ENCODE results near the gene ATP5F1D.
"Not testable (repeated sequence)": the region's sequence is repeated elsewhere in the genome, so short reads cannot be mapped to it uniquely, and the experiment has no call there.

ATP5F1D gene

DNA sequence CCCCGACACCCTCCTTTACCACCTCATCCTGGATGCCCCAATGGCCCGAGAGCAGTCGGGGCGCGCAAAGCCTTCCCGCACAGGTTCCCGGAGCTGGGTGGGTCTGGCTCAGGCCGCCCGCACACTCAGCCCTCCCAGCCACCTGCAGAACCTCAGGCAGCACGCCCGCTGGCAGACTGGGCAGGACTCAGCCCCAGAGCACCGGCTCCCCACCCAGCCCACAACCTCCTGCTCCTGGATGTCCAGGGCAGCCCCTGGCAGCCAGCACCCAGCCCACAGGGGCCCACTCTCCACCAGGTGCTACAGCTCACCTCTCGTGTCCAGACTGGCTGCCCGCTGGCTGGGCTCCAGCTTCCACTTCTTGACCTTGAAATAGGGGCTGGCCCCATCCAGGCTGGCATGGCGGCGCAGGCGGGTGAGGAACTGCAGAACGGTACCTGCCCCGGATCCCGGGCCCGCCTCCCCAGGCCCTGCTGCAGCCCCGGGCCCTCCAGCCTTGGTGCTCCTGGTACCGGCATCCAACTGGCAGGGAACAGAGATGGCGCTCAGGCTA, 8.4 kb upstream of the ATP5F1D start:
- DNase-seq = no peak

DNA sequence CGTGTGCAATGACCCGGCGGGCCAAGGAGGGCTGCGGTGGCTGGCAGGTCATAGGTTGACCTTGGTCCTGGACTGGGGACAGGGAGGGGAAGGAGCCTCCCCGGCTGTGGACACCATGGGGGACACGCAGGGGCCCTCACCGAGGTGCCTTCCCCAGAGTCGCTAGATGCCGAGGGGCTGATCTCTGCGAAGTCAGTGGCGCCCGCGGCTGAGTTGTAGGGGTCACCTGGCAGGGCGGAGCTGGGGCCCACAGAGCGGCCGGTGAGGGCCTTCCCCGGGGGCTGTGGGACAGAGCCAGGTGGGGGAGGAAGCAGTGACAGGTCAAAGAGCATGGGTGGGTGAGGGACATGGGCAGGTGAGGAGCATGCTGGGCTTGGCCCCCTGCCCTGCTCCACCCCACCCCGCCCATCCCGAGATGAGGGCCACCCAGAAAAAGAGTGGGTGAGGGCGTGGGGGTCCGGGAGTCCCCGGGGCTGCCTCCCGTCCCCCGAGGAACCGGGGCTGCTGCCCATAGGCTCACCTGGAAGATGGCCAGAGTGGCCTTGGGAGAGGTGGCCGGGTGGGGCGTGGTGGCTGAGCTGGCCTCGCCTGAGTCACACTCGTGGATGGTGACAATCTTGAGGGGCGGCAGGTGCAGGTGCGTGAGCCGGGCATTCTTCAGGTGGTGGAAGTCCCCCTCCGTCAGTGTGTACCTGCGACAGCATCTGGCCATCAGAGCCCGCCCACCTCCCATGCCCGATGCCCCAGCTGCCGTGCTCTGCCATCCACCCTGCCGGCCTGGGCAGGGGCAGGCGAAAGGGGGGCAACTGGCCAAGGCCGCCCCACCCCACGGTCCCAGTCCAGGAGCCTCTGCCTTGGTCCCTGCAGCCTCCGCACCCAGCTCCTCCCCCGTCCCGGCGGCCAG, 7.2 kb upstream of the ATP5F1D start:
- DNase-seq = no peak

DNA sequence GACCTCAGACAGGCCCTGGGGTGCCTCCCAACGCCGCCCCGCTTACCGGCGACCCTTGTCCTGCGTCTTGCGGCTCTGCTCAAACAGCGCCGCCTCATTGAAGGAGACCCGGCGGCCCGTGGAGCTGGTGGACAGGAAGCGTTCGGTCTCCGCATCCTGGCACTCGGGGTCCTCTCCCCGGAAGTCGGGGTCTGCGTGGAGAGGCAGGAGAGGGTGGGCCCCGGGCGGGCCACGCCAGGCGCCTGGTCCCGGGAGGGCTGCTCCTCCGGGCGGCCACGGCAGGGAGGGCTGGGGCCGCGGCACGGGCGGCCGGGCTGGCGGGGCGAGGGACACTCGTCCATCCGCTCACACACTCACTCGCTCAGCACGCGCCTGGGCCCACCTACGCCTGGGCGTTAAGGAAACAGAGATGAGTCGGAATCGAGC, 6.6 kb upstream of the ATP5F1D start:
- DNase-seq = no peak

DNA sequence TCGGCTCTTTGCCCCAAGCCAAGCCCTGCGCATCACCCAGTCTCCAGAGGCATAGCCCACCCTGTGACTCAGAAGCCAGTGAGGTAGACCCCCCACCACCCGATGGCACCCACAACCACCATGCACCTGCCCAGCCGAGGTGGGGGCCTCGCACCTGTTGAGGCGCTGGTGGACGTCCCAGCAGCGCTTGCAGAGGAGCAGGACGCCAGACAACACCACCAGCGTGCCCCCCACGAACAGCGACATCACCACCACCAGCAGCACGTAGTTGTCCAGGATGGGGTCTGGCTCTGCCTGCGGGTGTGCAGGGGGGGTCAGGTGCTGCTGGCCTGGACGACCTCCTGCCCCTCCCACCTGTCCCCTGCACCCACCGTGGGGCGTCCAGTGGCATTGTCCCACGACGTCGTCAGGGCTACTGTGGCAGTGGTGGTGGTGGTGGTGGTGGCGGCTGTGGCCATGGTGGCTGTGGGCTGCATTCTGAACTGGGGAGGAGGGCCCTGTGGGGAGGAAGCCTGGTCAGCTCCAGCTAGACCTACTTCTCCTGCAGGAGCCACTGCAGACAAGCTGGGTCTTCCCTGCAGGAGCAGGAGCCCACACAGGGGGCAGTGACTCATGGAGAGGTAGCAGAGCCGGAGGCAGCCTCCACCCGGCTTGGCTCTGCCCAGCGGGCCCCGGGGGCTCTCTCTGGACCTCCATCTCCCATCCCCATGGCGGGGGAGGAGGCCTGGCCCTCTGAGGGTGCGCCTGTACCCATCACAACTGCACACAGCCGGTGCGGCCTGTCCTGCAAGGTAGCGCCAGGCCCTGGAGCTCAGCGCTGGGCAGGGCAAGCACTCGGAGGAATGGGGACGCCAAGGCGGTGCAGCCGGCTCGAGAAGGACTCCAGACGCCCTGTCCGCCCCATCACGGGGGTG, 5.7 kb upstream of the ATP5F1D start:
- peak in 1 of 3 donors; percentile 21 for DNase-seq

DNA sequence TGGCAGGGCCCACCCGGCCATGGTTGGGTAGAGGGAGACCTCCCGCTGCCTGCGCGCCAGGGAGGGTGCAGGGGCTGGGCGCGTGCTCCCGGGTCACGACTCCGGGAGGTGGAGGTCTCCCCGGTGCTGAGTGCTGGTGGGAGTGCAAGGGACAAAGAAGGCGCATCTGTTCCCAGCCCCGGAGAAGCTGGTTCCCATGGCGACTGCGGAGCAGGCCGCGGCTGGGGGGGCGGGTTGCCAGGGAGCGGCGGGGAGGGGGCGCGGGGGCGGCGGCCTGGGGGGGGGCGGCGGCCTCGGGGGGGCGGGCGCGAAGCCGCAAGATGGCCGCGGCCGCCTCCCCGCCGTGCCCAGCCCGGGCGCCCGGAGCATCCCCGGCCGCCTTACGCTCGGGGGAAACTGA, 5.0 kb upstream of the ATP5F1D start:
- DNase-seq = no peak

DNA sequence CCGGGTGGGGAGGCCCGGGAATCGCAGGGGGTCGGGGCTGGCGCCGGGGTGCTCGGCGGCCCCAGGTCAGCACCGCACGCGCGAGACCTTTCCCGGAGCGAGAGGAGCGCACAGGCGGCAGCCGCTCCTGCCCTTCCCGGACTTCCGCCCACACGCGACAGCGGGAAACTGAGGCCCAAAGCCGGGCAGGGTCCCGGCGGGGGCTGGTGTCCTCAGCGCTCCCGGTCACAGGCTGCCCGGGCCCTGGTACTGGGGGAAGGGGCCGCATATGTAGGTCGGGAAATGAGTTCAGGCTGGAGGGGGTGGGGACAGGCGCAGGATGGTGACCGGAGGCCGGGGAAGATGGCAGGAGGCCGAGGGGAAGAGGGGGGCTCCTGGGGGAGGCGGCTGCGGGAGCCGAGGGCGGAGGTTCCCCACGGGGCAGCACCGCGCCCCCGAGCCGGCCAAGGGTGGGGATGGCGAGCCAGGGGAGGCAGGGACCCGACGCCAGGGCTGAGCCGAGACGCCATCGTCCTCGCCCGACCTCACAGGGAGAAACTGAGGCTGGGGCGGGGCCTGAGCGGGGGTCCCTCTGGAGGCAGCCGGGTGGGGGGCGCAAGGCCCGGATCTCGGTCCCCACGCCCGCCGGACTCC, 4.4 kb upstream of the ATP5F1D start:
- DNase-seq = peak in 1 of 3 donors; percentile 50

DNA sequence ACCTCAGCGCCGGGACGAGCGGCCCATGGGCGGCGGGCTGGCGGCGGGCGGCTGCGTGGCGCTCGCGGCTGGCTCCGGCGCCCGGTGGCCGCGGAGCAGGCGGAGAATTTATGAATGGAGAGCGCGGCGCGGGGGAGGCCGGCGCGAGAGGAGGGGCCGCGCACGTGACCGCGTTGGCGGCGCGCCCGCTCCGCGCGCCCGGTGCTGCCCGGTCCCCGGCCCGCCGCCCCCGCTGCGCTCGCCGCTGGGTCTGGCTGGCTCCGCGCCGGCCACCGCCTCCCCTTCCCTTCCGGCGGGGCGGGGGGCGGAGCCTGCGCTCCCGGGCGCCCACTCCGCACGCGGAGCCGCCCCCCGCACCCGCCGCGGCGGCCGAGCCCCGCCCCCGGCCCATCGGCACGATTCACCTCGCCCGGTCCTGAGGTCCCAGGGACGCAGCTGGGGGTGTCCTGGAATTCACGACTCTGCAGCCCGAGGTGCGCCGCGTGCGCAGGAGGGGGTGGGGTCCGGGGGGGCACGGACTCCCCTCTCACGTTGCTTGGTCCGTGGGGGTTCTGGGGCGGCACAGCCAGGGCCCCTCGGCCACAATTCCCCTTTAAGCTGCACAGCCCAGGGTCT, 3.7 kb upstream of the ATP5F1D start, which contains the start of gene CBARP:
TSS of gene CBARP (minus strand) at position 252 of the 615 bp plus-strand sequence. CDS start 1,905 bp downstream, outside the sequence.
- peak; percentile 45 to 78 (median 50) for DNase-seq

DNA sequence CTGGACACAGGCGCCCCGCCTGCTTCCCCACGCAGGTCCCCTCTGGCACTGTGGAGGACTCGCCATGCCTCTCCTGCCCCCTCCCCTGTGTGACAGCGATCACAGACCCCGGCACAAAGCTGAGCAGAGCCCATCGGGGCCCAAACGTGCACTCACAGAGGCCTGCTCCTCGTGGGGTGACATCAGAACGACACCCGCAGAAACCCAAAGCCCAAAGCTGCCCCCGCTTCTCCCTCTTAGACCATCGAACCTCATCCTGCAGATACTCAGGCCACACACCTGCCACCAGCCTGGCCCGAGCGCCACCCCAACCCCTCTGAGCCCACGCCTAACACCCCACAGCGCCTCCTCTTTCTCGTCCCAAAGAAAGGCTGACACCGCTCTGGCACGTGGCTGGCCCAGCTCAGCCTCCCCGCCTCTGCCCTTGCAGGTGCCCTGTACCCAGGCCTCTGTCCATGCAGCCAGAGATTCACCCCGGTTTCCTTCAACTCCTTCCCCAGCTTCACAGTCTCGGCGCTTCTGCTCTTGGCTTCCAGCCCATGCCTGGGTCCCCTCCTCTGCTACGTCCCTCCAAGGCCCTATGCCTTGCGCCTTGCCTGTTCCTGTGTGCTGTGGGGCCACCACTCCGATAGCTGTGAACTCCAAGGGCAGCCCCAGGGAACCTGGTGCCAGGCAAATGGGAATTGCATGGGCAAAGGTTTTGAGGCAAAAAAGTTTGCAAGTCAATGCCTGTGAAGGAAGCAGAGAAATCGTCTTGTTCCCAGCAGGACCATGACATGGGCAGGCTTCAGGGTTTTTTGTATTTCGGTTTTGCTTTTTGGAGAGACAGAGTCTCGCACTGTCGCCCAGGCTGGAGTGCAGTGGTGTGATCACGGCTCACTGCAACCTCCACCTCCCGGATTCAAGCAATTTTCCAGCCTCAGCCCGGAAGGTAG, 2.9 kb upstream of the ATP5F1D start:
- DNase-seq = no peak

DNA sequence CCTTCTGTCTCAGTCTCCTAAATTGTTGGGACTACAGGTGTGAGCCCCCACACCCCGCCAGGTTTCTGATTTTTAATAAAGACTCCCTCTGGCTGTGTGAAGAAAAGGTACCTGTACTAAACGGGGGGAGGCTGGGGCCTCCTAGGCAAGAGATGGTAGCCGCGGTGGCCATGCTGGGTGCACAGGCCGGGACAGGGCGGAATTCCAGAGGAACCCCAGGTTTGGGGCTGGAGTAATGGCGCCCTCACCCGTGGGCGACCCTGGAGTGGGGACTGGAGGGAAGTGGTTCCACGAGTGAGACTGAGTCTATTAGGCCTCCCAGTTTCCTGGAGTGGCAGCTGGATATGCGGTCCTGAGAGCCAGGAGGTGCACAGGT, 2.1 kb upstream of the ATP5F1D start:
- peak in 1 of 3 donors; percentile 17 for DNase-seq

DNA sequence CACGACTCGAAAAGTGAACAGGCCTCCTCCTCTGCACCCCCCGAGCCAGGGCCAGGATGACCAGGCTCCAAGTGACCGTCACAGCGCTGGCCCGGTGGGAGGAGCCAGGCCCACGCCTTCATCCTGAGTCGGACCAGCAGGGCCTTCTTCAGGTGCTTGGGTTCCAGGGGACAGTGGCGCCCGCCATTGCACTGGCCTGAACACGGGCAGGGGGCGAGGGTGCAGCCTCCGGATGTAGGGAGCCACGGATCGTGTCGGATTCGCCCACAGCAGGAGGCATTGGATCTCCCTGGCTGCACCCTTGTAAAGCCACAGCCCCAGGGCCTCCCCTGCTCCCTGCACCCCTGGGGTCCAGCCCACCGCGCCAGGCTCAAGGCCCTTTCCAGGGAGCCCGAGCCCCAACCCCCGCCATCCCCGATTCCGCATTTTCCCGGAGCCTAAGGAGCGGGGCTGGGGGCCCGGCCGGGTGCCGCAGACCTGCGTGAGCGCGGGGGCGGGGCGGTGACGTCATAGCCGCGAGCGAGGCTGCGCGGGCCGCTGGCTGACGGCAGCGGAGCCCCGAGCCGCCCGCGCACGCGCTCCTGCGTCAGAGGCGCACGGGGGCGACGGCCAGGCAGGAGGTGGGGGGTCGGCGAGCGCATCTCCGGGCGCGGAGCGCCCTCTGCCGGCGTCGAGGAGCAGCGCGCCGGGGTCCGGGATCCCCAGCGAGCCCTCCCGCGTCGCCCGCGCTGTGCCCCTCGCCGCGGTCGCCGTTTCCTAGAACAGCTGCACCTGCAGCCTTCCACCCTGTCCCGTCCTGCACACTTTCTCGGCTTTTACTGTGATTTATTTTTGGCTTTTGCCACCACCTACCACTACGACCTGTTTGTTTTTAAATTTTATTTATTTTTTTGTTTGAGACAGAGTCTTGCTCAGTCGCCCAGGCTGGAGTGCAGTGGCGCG, 1.5 kb upstream of the ATP5F1D start:
- peak; percentile 98 to 99 (median 99) for DNase-seq

DNA sequence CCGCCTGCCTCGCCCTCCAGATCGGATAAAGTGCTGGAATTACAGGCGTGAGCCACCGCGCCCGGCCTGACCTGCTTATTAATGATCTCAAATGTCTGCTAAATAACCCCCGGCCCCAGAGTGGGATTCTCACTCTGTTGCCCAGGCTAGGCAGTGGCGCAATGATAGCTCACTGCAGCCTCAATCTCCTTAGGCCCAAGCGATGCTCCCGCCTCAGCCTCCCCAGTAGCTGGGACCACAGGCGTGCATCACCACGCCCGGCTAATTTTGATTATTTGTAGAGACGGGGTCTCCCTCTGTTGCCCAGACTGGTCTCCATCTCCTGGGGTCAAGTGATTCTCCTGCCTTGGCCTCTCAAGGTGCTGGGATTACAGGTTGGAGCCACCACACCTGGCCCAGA, 626 bp upstream of the ATP5F1D start:
- no peak for DNase-seq

DNA sequence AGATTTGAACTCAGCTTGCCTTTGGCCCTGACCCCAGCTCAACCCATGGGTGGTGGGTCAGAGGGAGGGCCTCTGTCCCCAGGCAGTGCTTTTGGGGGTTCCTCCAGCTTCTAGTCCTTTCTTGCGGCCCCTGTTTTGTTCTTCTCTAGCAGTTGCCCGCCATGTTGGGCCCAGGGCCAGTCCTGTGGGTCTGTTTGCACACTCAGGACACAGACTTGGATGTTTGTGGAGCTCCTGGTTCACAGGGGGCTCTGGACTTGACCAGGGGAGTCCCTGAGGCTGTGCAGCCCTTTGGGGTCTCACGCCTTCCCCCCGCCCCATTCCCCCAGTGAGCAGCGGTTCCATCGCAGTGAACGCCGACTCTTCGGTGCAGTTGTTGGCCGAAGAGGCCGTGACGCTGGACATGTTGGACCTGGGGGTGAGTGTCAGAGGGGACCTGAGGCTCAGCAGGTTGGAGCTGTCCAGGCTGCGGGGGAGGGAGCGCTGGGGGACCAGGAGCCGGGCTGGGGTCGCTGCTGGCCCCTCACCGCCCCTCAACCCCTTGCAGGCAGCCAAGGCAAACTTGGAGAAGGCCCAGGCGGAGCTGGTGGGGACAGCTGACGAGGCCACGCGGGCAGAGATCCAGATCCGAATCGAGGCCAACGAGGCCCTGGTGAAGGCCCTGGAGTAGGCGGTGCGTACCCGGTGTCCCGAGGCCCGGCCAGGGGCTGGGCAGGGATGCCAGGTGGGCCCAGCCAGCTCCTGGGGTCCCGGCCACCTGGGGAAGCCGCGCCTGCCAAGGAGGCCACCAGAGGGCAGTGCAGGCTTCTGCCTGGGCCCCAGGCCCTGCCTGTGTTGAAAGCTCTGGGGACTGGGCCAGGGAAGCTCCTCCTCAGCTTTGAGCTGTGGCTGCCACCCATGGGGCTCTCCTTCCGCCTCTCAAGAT, 2.5 kb downstream of the ATP5F1D start:
- peak; percentile 87 to 93 (median 90) for DNase-seq

DNA sequence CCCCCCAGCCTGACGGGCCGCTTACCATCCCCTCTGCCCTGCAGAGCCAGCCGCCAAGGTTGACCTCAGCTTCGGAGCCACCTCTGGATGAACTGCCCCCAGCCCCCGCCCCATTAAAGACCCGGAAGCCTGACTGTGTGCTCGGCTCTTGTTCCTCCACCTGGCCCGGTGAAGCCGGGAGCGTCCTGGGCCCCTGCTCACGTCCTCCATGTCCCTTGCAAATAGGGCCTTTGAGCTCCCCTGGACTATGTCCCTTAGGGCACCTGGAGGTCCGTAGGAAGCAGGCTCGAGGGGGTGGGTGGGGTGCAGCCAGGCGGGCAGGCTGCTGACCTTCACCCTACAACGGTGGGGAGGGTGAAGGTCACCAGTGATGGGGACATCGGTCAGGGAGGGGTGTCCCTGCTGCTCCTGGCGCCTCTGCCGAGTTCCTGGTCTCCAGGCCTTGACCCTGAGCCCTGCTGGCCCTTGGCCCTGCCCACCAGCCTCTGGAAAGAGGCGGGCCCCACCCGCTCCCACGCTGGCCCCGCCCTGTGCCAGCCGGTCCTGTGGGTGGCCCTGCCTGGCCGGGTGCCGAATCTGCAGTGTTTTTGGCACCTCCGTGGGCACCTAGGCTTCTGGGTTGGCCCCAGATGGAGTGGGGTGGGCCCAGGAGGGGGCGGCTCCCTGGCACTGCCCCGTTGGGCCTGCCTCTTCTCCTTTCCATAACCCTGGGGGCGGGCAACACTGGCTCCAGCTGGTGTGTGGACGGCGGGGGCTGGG, 3.3 kb downstream of the ATP5F1D start:
- DNase-seq = peak; percentile 77 to 90 (median 77)

DNA sequence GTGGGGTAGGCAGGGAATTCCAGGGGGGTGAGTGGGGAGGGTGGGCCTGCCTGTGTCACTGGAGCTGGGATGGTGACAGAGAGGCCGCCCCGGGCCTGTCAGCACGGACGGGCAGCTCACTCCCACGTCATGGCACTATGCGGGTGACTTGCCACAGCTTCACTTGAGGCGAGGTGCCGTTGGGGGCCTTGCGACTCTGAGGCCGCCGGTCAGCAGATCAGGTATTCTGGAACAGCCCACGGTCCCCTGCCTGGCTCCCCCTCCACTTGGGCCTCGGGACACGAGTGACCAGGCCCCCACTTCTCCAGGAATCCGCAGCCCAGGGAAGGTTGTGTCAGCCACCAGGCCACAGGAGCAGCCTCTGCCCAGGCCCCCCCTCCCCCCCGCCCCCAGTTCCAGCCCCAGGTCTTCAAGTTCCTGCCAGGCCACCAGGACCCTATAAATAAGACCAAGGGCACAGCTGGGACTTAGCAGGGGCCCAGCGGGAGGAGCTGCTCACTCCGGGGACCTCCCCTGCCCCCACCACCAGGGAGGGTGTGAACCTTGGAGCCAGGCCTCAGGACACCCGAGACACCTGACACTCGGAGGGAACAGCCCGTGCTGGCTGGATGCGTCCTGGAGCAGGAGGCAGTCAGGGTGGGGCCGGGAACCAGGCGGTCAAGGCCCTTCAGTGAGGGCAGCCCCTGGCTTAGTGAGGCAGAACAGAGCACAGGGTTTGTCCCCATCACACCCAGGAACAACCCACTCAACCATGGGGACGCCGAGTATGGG, 4.1 kb downstream of the ATP5F1D start:
- no peak for DNase-seq

DNA sequence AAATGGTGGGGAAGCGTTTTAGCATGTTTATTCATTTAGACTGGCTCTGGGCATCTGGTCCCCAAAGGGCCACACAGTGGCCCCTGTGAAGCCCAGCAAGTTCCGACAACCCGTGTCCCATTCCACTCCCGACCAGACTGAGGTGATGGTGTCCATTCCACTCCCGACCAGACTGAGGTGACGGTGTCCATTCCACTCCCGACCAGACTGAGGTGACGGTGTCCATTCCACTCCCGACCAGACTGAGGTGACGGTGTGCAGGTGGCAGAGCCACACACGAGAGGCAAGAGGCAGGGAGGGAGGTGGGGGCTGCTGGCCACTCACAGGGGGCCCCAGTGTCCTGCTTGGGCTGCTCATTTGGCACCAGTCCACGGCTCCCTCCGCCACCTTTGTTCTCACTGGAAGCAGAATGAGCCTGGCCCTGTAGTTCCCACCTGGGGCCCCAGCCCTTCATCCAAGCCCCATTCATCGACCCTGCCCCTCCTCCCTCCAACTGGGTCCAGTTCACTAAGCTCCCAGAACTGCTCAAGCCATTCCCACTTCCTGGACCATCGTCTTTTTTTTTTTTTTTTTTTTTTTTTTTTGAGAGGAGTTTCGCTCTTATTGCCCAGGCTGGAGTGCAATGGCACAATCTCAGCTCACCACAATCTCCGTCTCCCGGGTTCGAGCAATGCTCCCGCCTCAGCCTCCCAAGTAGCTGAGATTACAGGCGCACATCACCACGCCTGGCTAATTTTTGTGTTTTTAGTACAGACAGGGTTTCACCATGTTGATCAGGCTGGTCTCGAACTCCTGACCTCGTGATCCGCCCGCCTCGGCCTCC, 4.9 kb downstream of the ATP5F1D start:
- not testable (repeated sequence) for DNase-seq

DNA sequence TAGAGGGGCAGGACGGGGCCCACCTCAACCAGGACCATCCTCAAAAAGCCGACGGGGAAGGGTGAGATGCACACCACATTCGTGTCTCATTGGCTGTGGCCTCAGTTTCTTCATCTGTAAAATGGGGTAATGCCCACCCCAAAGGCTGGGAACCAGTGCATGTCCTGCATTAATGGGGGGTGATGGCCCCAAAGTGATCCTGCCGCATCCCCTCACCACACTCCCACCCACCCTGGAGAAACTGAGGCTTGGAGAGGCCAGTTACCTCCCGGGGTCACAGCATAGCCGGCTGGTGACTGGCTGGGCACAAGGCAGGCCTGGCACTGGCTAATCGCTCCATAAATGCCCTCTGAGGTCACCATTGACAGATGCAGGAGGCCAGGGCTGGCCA, 6.2 kb downstream of the ATP5F1D start:
- no peak for DNase-seq
